GM19467 (cell line): ENCODE results near the gene RAI1.
A peak's percentile ranks its signal among the peaks of the same experiment; 100 is the strongest.
"Not testable (repeated sequence)": the region's sequence is repeated elsewhere in the genome, so short reads cannot be mapped to it uniquely, and the experiment has no call there.

Experiments used
- ATAC-seq: cut with Tn5 transposase; IDR thresholded peaks from one replicate; pipeline ENCODE4 v1.9.1; 2021; ENCODE audit warnings: mild to moderate bottlenecking, moderate library complexity; ENCODE audit not compliant: unreplicated experiment

The RAI1 gene

DNA sequence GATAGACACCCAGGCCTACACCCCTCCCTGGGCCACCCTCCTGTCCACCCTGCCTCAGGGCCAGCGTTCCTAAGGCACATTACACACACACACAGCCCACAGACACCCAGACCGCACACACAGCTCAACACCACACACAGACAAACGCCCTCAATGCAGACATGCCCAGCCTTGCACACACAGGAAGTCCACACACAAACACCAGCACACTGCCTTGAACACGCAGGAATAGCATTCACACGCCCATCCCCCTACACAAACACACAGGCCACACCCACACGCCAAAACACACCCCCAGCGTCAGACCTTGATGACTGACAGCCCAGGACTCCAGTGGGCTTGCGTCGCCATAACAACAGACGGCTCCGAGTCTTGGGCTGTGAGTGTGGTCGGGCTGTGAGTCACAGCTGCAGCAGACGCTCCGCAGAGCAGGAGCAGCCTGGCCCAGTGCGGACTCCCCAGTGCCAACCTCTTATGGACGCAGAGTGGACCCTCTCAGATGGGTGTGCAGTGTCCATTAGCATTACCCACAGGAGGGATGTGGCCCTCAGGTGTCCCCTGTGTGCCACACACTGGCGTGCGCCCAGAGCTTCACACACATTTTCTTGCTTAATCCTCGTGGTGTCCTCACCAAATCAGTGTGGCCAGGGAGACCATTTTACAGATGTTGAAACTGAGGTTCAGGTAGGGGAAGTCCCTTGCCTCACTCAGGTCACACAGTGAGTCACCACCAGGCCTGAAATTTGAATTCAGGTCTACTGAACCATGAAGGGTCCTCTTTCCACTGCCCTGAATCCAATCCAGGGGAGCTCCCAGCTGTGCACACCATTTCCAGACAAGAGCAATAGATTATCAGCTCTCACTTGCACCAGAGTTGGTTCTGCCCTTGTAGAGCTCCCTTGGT lies 17.8 kb upstream of the RAI1 start:
- ATAC-seq: peak; percentile 68

DNA sequence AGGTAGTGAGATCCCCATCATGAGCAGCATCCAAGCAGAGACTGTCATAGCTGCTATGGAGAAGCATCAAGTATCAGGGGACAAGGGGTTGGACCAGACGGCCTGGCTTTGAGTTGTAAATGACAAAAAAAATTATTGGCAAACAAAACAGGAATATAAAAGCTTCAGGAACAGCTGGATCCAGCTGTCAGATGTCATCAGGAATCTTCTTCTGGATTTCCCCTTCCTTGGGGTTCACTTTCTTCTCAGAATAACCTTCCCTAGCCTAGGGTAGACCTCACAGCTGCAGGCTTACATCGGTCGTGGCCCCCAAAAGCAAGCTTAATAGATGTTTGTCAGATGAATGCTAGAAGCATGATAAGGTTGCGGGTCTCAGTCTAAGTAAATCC lies 17.2 kb upstream of the RAI1 start:
- no peak for ATAC-seq

DNA sequence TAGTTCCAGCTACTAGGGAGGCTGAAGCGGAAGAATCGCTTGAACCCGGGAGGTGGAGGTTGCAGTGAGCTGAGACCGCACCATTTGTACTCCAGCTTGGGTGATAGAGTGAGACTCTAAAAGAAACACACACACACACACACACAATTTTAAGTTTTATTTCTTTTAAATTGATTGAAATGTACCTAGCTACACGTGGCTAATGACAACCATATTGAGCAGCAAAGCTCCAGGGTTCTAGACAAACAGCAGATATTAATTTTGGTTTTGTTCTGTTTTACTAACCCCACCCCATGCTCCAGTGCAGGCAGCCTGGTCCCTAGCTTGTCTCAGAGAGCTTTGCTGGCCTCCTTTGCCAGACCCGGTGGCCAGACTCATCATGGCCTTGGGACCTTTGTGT lies 16.0 kb upstream of the RAI1 start:
- no peak for ATAC-seq

DNA sequence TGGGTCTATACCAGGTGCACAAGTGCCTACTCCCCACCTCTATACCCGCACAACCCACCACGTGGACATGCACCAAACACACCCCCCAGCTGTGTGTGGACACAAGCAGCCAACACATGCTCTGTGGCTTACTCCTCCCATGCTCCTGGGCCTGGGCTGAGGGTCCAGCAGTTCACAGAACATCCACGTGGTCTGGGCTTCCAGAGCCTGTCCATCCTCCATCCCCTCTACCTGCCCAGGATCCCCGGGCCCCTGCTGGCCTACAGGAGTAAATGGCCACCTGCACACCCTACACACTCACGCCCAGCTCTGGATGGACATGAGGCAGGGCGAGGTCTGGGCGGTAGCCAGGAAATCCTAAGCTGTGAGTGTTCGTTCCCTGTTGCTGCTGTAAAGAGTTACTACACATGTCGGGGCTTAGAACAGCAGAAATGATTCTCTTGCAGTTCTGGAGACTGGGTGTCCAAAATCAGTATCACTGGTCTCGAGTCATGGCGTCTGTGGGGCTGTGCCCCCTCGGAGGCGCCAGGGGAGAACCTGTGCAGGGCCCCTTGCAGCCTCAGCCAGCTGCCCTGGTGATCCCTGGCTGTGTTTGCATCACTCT lies 15.0 kb upstream of the RAI1 start:
- ATAC-seq: no peak

DNA sequence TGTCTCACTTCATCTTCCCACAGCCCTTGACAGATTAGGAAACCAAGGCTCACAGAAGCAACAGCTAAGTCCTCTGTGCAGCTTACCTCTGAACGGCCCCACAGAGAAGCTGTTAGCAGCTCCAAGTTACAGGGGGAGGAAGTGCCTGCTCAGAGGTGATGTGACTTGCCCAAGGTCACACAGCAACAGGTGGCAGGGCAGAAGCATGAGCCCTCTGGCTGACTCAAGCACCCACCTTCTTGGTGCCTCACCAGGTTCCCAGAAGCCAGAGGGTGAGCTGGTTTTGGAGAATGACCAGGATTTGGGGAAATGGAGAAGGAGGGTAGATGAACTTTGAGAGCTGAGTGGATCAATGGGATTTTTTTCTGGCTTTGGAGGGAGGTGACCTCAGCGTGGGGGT lies 14.0 kb upstream of the RAI1 start:
- ATAC-seq: no peak

DNA sequence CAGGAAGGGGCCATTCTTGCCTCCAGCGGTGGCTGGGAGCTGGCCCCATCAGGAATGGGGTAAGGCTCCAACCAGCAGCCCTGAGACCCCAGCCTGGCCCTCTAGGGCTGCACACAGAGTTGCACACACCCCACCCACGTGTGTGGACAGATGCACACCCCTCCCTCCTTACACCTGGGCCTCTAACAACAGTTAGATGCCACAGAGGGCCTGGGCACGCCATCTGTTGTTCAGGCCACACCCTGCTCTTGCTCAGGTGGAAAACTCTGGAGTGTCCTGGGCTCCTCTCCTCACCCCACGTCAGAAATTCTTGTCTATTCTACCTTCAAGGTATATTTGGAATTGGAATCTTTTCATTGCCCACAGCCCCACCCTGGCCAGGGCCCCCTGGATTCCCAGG lies 13.3 kb upstream of the RAI1 start:
- ATAC-seq: no peak

DNA sequence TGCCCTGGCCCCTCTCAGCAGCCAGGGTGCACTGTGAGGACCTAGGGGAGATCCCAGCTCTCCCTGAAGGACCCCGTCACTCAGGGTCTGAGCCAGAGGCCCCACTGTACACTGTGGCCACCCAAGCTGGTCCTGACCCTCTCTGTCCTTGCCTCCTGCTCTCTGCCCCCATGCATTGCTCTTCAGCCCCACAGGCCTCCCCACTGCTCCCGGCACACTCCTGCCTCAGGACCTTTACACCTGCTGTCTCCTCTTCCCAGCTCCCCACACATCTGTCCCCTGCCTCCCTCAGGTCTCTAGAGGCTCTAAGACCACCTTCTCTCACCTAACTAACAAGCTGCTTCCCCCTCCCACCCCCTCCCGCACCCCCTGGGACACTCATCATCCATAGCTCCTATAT lies 12.9 kb upstream of the RAI1 start:
- ATAC-seq: no peak

DNA sequence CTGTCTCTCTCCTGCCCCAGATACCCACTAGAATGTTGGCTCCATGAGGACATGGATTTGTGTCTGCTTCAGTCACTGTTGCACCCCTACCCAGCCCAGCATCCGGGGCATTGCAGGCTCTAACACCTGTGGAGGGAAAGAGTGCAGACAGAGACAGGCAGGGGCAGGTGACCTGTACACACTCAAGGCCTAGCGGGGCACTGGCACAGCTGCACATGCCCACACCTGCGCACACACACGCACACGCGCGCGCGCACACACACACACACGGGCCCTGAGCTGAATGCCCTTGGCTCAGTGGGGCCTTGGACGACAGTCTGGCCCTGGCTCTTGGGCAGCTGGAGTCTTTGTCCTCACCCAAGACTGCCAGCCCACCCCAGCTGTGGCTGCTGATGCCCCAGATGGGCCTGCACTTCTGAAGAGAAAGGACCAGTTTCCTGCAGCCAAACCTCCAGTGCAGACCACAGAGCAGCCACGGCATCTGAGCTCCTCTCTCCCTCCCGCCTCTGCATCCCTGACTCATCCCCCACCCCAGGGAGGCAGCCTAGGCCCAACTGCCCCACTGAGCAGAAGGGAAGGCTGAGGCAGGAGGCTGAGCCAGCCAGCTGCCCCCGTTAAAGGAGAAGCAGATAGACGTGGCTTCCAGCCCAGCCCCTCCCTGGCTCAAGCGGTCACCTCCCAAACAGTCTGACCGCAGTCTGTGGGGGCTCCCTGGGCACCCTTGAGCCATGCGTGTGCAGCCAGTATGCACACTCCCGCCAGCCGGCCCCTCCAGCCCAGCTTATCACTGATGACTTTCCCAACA lies 12.3 kb upstream of the RAI1 start:
- no peak for ATAC-seq

DNA sequence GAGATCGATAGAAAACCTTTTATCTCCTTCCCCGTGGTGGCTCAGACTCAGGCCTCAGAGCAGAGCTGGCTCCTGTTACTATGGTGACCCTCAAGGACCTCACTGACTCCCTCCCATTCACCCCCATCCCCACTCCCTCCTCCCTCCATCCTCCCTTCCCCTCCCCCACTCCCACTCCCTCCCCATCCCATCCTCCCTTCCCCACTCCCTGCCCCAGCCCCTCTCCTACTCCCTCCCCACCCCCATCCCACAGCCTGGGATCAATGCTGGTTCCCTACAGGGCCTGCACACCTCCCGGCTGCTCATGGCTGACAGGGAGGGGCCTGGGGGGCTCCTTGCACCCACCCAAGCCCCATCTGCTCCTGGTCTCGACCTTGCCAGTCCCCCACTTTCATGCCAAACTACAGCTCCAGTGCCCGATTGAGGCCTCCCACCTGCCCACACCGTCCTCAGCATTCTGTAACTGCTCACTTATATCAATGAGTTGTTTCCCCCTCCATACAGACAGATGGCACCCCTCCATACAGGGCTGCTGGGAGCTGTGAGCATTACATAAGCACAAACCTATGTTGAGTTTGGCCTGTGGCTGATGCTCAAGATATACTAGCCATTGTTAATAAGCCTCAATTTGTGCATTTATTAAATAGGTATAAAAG lies 11.6 kb upstream of the RAI1 start:
- no peak for ATAC-seq

DNA sequence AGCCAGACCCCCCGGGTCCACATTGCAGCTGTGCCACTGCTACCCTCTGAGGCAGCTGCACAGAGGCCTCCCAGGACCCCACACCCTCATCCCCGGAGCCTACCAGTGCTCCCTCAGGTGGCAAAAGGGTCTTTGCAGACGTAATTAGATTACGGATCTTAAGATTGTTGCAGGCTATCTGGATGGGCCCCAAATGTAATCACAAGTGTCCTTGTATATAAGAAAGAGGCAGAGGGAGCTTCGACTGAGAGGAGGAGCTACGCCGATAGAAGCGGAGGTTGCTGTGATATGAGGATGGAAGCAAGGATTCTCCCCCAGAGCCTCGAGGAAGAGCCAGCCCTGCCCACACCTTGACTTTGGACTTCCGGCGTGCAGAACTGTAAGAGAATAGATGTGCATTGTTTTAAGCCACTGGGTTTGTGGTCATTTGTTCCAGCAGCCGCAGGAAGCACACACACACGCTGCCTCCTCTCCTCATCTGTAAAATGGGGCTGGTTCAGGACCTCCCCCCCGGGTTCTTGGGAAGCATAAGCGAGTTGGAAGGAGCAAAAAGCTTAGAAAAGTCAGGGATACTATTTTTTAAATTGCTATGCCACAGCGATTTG lies 10.5 kb upstream of the RAI1 start:
- ATAC-seq: no peak

DNA sequence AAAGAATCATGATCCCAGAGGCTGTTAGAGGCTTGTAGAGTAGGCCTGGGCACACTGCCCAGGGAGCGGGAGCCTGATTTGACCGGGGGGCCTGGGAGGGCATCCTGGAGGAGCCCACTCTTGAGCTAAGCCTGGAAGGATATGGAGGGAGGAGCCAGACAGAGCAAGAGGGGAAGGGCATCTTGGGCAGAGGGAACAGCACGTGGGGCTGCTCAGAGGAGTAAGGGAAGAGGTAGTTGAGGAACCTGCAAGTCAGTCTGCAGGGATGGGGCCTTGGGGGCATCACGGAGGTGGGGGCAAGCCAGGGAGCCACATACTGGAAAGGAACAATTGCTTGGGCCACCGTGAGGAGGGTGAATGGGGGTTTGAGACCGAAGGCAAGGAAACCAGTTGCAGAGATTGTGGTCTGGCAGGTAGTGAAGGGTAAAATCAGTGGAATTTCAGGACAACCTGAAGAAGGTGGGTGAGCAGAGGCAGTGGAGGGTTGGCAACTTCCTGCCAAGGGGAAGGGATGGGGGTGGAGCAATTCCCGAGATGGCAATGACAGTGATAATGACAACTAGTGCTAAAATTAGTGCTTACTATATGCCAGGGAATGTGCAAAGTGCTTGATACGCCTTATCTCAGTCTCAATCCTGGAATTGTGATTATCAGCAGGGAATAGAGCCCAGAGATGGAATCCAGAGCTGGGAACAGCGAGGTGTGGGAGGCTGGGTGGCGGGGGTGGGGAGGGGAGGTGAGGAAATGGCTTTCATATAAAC lies 9.7 kb upstream of the RAI1 start:
- ATAC-seq: no peak

DNA sequence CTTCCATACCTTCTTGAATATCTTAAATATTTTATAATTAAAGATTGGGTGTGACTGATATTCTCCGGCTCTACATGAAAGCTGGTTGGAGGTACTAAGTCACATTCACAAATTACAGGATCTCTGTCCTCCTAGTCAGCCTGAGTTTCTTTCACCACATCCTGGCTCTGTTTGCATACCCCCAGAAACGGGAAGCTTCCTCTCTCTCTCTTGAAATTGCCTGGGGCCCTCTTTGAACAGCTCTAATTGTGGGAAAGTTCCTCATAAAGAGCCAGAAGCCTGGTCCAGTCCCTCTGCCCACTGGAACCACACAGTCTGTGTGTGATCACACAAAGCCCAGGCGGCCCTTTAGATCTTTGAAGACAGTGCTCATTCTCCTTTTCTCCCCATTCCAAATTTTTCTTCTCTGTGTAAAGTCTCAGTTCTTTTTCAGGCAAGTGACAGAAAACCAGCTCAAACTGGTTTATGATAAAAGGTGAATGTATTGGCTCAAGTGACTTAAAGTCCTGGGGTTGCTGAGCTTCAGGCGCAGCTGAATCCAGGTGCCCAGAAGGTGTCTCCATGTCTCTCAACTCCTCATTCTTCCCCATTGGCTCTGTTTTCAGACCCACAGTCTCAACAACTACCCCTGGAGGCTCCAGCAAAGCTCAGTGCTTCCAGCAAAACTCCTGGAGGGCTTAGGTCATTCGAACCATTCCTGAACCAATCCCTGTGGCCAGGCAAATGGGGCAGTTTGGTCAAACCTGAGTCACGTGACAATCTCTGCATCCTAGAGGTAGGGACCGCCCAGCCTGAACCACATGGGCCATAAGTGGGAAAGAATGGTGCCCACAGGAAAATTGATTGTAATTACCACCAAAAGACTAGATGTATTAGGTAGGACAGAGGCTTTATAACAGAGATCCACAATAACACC lies 8.5 kb upstream of the RAI1 start:
- ATAC-seq: no peak

DNA sequence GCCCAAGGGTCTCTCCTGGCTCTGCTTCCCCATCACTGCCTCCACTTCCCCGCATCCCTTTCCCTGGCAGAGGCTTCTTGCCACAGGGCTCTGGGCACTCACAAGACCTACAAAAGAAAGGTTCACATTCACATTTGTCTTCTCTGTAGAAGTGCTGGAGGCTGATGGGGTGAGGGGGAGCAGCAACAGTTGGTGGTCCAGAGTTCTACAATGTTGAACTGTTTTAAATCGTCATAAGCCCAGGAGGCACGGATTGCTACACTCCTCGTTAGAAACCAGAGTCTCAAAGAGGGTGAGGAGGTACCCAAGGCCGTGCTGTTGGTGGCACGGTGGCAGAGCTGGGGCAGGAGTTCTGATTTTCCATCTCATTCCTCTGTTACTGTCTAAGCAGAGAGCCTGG lies 5.8 kb upstream of the RAI1 start:
- ATAC-seq: no peak

DNA sequence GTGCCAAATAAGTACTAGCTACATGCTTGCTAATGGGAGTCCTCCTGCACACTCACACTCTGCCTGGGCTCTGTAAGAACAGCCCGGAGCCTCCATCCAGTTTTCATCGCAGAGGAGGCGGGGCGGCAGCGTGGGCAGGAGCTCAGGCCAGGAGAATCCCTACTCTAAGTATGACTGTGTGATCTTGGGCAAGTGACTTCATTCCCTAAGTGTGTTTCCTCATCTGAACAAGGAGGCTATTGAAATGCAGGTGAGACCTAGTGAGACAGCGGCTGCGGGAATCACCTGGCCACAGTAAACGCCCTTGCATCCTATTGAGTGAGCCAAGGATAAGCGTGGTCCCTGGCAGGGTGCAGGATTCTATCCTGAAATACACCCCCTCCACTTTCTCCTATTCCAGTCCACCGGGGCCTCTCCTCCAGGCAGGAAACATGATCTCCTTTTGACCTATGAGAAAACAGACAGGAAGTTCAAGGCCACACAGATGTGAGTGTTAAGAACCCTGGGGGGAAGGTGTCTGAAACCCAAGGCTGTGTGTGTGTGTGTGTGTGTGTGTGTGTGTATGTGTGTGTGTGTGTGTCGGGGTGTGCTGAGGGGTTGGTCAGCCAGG lies 5.2 kb upstream of the RAI1 start:
- ATAC-seq: no peak

DNA sequence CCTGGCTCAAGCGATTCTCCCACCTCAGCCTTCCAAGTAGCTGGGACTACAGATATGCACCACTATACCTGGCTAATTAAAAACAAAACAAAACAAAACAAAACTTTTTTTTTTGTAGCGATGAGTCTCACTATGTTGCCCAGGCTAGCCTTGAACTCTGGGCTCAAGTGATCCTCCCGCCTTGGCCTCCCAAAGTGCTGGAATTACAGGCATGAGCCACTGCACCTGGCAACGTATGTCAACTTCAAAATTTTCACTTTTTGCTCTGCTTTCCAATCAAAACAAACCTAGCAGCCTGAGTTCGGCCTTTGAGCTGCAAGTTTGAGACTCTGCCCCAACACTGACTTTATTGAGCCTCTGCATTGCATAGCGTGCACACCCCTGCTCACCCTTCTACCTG lies 4.5 kb upstream of the RAI1 start:
- no peak for ATAC-seq

DNA sequence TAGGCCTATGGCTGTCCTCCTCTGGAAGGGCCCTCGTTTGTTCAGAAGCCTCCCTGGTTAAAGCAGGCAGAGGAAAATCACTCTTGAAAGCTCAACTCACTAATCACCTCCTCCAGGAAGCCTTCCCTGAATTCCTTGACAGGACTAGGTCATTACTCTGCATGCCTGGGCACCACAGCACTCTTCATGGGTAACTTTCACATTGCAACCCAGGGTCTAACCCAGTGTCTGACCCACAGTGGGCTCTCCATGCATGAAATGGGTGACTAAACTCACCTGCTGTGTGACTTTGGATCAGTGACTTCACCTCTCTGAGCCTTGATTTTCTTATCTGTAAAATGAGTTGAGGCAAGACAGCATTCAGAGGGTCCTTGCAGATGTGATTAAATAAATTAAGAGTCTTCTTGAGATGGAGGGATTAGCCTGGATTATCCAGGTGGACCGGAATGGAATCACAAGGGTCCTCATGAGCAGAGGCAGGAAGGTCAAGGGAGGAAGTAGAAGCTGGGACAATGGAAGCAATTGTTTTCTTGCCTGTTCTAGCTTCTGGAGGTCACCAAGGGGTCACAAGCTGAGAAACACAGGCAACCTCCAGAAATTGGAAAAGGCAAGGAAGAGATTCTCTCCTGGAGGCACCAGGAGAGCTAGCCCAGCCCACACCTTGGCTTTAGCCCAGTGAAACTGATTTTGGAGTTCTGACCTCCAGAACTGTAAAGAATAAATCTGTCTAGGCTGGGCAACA lies 3.8 kb upstream of the RAI1 start:
- ATAC-seq: no peak

DNA sequence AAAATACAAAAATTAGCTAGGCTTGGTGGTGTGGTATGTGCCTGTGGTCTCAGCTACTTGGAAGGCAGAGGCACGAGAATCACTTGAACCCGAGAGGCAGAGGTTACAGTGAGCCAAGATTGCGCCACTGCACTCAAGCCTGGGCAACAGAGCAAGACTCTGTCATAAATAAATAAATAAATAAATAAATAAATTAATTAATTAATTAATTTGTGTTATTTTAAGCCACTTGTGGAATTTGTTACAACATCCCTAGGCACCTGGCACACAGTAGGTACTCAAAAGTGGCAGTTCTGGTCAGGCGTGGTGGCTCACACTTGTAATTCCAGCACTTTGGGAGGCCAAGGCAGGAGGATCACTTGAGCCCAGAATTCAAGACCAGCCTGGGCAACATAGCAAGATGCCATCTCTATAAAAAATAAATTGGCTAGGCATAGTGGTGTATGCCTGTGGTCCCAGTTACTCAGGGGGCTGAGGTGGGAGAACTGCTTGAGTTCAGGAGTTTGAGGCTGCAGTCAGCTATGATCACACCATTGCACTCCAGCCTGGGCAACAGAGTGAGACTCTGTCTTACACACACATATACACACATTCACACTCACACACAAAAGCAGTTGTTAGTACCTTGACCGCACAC lies 3.1 kb upstream of the RAI1 start:
- ATAC-seq: not testable (repeated sequence)

DNA sequence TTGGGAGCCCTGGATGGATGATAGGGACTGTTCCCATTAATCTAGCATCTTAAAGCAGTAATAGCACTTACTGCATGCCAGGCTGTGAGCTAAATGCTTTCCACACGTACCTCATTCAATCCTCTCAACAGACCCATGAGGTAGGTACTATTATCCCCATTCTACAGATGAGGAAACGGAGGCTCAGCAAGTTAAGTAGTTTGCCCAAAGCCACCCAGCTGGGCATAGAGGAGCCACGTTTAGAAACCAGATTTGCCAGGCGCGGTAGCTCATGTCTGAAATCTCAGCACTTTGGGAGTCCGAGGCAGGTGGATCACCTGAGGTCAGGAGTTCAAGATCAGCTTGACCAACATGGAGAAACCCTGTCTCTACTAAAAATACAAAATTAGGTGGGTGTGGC lies 2.0 kb upstream of the RAI1 start:
- ATAC-seq: no peak
